ENCODE results near the gene PIP5K1C. TPM values are rescaled to one million over a fixed set of nuclear protein-coding genes. Genes with fewer than 3 reads are reported as not detected.
"Not testable (repeated sequence)": the region's sequence is repeated elsewhere in the genome, so short reads cannot be mapped to it uniquely, and the experiment has no call there.

PIP5K1C gene
- total RNA-seq, 2 donors from 2014 or later: 31.3 to 45.8 TPM

DNA sequence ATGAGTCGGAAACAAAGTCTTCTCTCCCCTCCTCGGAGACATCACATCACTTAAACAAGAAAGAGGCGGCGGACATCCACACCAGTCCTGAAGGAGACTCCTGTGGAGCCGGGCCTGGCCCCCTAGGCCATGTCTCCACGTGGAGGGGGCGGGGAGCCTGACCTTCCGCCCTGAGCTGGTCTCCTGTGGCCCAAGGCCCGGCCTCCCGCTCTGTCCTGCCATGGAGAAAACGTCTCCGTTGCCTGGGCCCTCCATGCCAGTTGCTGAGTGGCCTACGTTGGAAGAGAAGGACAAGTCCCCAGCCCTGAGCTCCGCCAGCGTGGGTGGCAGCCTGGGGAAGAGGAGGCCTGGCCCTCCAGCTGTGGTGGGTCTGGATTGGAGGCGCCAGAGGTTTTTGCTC is 68.2 kb downstream of the PIP5K1C start:
- TF ChIP-seq, protein P1, sequence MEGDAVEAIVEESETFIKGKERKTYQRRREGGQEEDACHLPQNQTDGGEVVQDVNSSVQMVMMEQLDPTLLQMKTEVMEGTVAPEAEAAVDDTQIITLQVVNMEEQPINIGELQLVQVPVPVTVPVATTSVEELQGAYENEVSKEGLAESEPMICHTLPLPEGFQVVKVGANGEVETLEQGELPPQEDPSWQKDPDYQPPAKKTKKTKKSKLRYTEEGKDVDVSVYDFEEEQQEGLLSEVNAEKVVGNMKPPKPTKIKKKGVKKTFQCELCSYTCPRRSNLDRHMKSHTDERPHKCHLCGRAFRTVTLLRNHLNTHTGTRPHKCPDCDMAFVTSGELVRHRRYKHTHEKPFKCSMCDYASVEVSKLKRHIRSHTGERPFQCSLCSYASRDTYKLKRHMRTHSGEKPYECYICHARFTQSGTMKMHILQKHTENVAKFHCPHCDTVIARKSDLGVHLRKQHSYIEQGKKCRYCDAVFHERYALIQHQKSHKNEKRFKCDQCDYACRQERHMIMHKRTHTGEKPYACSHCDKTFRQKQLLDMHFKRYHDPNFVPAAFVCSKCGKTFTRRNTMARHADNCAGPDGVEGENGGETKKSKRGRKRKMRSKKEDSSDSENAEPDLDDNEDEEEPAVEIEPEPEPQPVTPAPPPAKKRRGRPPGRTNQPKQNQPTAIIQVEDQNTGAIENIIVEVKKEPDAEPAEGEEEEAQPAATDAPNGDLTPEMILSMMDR (IDR thresholded peaks at IDR 0.05): no peak

DNA sequence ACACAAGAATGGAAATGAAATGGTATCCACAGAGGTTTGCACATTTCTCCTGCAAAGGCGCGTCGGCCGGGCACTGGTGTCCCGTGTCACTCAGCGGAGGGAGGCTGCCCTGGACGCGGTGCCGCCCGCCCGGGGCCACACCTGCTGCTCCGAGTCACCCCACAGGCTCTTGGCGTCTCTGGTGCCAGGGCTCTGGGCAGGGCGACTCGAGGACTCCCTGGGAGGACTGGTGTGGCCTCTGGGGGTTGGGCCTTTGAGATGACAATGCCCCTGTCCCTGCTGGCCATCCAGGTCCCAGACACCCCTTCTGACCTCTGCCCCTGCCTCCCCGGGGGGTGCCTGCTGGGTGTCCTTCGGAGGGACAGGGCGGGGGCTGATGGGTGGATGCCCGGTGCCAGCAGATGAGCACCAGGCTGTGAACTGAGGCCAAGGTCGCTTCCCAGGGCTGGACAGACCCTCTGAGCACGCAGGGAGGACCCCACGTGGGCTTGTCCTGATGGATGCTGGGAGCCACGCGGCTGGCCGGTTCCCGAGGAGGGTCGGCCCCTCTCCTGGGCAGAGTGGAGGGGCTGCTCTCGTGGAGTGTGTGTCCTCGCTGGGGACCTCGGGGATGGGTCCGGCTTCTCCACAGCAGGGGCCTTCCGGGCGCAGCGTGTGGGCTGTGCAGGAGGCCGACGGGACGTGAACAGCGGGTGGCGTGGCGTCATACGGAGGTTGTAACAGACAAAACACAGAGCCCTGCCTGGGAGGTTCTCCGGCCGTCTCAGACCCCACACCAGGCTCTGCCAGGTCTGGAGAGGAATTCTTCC is 69.0 kb downstream of the PIP5K1C start:
- Histone ChIP-seq H3K36me3 (peaks cover 26% of the 10 kb centered on the region), H3K27ac (no peak overlapping the region), H3K4me1 (peaks cover 0 to 6% of the 10 kb centered on the region in 2 donors), H3K4me3 (no peak overlapping the region), H3K27me3 (no peaks in the 10 kb centered on the region), H3K9me3 (no peaks in the 10 kb centered on the region)
- TF ChIP-seq, protein P1 (IDR thresholded peaks at IDR 0.05): no peak
- no peak for DNase-seq (ENCODE audit: low spot score)

More for the DNA sequence above, 68.2 kb downstream of the PIP5K1C start:
- no peaks in the 10 kb centered on the region for H3K9me3 ChIP-seq
- H3K4me3 ChIP-seq: no peak overlapping the region
- H3K27me3 ChIP-seq: no peaks in the 10 kb centered on the region
- no peak for DNase-seq (ENCODE audit: low spot score)
- H3K36me3 ChIP-seq: peaks cover 33% of the 10 kb centered on the region
- peaks cover 0 to 4% of the 10 kb centered on the region in 2 donors for H3K4me1 ChIP-seq
- H3K27ac ChIP-seq: no peak overlapping the region

- not testable (repeated sequence) for DNase-seq (ENCODE audit: low spot score); H3K4me3 ChIP-seq; H3K27me3 ChIP-seq; H3K9me3 ChIP-seq; H3K27ac ChIP-seq
- Histone ChIP-seq H3K36me3 (peaks cover 26% of the 10 kb centered on the region), H3K4me1 (peaks cover 0 to 30% of the 10 kb centered on the region in 2 donors)
These were observed 71.5 kb downstream of the PIP5K1C start for GRCh38 chr19:3628766-3629165.

GRCh38 chr19:3627351-3627723 is 72.9 kb downstream of the PIP5K1C start:
- no peaks in the 10 kb centered on the region for H3K9me3 ChIP-seq
- TF ChIP-seq, protein P1 (IDR thresholded peaks at IDR 0.05): no peak

GRCh38 chr19:3626473-3627350 is 73.6 kb downstream of the PIP5K1C start, which contains the start of gene CACTIN:
CACTIN (minus strand) TSS chr19:3626790; CDS start chr19:3626762, 28 bp downstream.
- TF ChIP-seq, protein P1 (IDR thresholded peaks at IDR 0.05): peak in 1 of 2 donors; percentile 28
- Histone ChIP-seq H3K4me3 (peak within 1 kb of the TSS; percentile 85 to 98), H3K9me3 (no peaks in the 10 kb centered on the region), H3K27ac (peak within 1 kb of the TSS; percentile 92 to 93), H3K27me3 (no peaks in the 10 kb centered on the region), H3K4me1 (peaks cover 0 to 30% of the 10 kb centered on the region in 2 donors), H3K36me3 (peaks cover 20% of the 10 kb centered on the region)
- DNase-seq (ENCODE audit: low spot score): peak; percentile 97

More at GRCh38 chr19:3627351-3627723, 72.9 kb downstream of the PIP5K1C start:
- no peak for DNase-seq (ENCODE audit: low spot score)
- peak overlapping the region in 1 of 2 donors; percentile 98 for H3K4me3 ChIP-seq
- peaks cover 23% of the 10 kb centered on the region for H3K36me3 ChIP-seq
- H3K4me1 ChIP-seq: peaks cover 0 to 30% of the 10 kb centered on the region in 2 donors
- no peaks in the 10 kb centered on the region for H3K27me3 ChIP-seq
- peak overlapping the region; percentile 92 to 93 for H3K27ac ChIP-seq

Data from right atrium auricular region (tissue), 2 donors.